A673 (cell line): Measurements from ENCODE around the gene OTOA.

ENCODE experiments used
- EZH2 ChIP-seq: fragments of 200-600 bp; sonication (generic); IDR thresholded peaks from 2 replicates; pipeline ENCODE4 v1.6.1; 2017; ENCODE audit warnings: borderline replicate concordance, low read depth, mild to moderate bottlenecking, mixed read lengths, antibody characterized with exemption, low read length; ENCODE audit not compliant: poor library complexity, severe bottlenecking
- TF ChIP-seq, protein P1 (sequence below): fragments of 300-800, 200-600 bp; sonication (generic); conservative IDR thresholded peaks from 2 replicates; pipeline ENCODE4 v1.5.1; 2017; ENCODE audit warnings: low read depth, mild to moderate bottlenecking, antibody characterized with exemption, low read length, moderate library complexity, mixed read lengths

DNA sequence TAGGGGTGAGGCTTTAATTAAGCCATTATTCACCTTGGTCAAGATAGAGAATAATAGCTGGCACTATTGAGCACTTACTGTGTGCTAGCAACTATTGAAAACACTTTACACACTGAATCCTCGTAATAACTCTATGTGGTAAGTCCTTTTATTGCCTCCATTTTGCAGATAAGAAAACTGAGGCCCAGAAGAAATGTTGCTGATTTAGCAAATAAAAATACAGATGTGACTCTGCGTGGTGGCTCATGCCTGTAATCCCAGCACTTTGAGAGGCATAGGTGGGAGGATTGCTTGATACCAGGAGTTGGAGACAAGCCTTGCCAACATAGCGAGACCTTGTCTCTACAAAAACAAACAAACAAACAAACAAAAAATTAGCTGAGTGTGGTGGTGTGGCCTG is 19.4 kb downstream of the OTOA start:
- TF ChIP-seq EZH2, result no peak
- TF ChIP-seq, protein P1, sequence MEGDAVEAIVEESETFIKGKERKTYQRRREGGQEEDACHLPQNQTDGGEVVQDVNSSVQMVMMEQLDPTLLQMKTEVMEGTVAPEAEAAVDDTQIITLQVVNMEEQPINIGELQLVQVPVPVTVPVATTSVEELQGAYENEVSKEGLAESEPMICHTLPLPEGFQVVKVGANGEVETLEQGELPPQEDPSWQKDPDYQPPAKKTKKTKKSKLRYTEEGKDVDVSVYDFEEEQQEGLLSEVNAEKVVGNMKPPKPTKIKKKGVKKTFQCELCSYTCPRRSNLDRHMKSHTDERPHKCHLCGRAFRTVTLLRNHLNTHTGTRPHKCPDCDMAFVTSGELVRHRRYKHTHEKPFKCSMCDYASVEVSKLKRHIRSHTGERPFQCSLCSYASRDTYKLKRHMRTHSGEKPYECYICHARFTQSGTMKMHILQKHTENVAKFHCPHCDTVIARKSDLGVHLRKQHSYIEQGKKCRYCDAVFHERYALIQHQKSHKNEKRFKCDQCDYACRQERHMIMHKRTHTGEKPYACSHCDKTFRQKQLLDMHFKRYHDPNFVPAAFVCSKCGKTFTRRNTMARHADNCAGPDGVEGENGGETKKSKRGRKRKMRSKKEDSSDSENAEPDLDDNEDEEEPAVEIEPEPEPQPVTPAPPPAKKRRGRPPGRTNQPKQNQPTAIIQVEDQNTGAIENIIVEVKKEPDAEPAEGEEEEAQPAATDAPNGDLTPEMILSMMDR, result no peak
